Liver (tissue), 3 donors: ENCODE data around the gene PRRG2.

Experiments
- CTCF ChIP-seq: fragments of 150-350 bp; IDR thresholded peaks from 2 replicates; pipeline ENCODE4 v1.5.1; 2017; ENCODE audit warnings: improper control_type of control experiment, low read depth, low read length; ENCODE audit not compliant: missing input control
- GABPA ChIP-seq, 2 donors: IDR thresholded peaks in 1 of 2; conservative IDR thresholded peaks in 1 of 2; 2 replicates each; pipeline ENCODE4 v1.6.1; 2016; ENCODE audit warnings: antibody characterized with exemption in 2 of 2, mild to moderate bottlenecking in 1 of 2, moderate library complexity in 1 of 2
- HNF4A ChIP-seq, 2 donors: conservative IDR thresholded peaks; 2 replicates each; pipeline ENCODE4 v1.6.1; 2016; ENCODE audit warnings: antibody characterized with exemption in 2 of 2, mild to moderate bottlenecking in 2 of 2
- MAX ChIP-seq: IDR thresholded peaks from 2 replicates; pipeline ENCODE4 v1.6.1; 2016; ENCODE audit warnings: antibody characterized with exemption
- YY1 ChIP-seq: IDR thresholded peaks from 2 replicates; pipeline ENCODE4 v1.6.1; 2016; ENCODE audit warnings: antibody characterized with exemption, mild to moderate bottlenecking
- donor health status: healthy.
- donor health status: healthy.

- TF ChIP-seq HNF4A (conservative IDR thresholded peaks at IDR 0.05), result no peak
- no peak for TF ChIP-seq GABPA (IDR thresholded peaks at IDR 0.05 in 1 of 2, conservative IDR thresholded peaks at IDR 0.05 in 1 of 2)
- no peak for TF ChIP-seq CTCF
- no peak for TF ChIP-seq MAX
- TF ChIP-seq YY1, result no peak
Observed at GRCh38 chr19:49549045-49549444, 32.1 kb upstream of the PRRG2 start.
